B cell (primary cell): ENCODE data around the gene GLIS1. TPM values are rescaled to one million over a fixed set of nuclear protein-coding genes. Genes with fewer than 3 reads are reported as not detected.

ENCODE experiments used
- ATAC-seq: fragments of 200-7000 bp; cut with Tn5 transposase; one replicate; pipeline ENCODE4 v1.10.0; 2021; ENCODE audit warnings: low read depth, mild to moderate bottlenecking, moderate number of reproducible peaks, moderate library complexity
- CTCF ChIA-PET: fragments of 350-600 bp; sonication (Branson Sonifier 250); formaldehyde crosslinking; loops from one replicate; lab custom pipeline; 2021; ENCODE audit warnings: antibody characterized with exemption, inconsistent platforms; lab: Charles Lee
- POLR2A ChIA-PET: fragments of 350-600 bp; sonication (Branson Sonifier 250); formaldehyde crosslinking; loops from one replicate; lab custom pipeline; 2021; ENCODE audit warnings: antibody characterized with exemption; lab: Charles Lee
- DNase-seq: peaks from one replicate; pipeline ENCODE4 v3.0.0; 2013
- H2AFZ ChIP-seq: 2 replicates; pipeline ENCODE4 v1.6.1; 2012; ENCODE audit warnings: mild to moderate bottlenecking, low read depth, low read length; ENCODE audit not compliant: insufficient read depth, poor library complexity, severe bottlenecking
- H3K27ac ChIP-seq, 2 donors: 1 replicate in 1 of 2; 2 replicates in 1 of 2; pipeline ENCODE4 v1.5.1; 2012 to 2013; ENCODE audit warnings: low read length in 2 of 2, mild to moderate bottlenecking in 2 of 2, moderate library complexity in 1 of 2
- H3K27me3 ChIP-seq, 4 experiments: fragments of 200-600 bp in 1 of 4; sonication (generic) in 1 of 4; replicated peaks in 1 of 4; 1 replicate in 2 of 4; 2 replicates in 2 of 4; pipeline versions ENCODE4 v1.6.1 to v1.7.0; 2013 to 2016; ENCODE audit warnings: low read length in 3 of 4, mild to moderate bottlenecking in 2 of 4, mixed read lengths in 1 of 4, moderate library complexity in 1 of 4; ENCODE audit not compliant: insufficient read depth in 4 of 4, control insufficient read depth in 3 of 4; ENCODE audit errors: control extremely low read depth in 1 of 4
- H3K36me3 ChIP-seq, 2 experiments: replicated peaks in 1 of 2; 1 replicate in 1 of 2; 2 replicates in 1 of 2; pipeline versions ENCODE4 v1.6.1 to v1.7.1; 2013; ENCODE audit warnings: low read length in 1 of 2; ENCODE audit not compliant: insufficient read depth in 2 of 2, control insufficient read depth in 1 of 2; ENCODE audit errors: control extremely low read depth in 1 of 2, extremely low read depth in 1 of 2
- H3K4me1 ChIP-seq, 2 donors: fragments of 200-600 bp in 1 of 2; sonication (generic) in 1 of 2; 1 replicate in 1 of 2; 2 replicates in 1 of 2; pipeline versions ENCODE4 v1.5.1 to v1.6.1; 2013 to 2017; ENCODE audit warnings: low read length in 2 of 2; ENCODE audit not compliant: control insufficient read depth in 2 of 2, insufficient read depth in 2 of 2
- H3K4me2 ChIP-seq: replicated peaks from 2 replicates; pipeline ENCODE3; 2012; ENCODE audit warnings: mild to moderate bottlenecking, low read depth, low read length; ENCODE audit not compliant: poor library complexity, severe bottlenecking
- H3K4me3 ChIP-seq, 5 experiments: fragments of 200-600 bp in 1 of 5; sonication (generic) in 1 of 5; 1 replicate in 3 of 5; 2 replicates in 2 of 5; pipeline versions ENCODE4 v1.5.1 to v1.7.0; 2011 to 2016; ENCODE audit warnings: low read length in 4 of 5, mild to moderate bottlenecking in 4 of 5, low read depth in 2 of 5, control low read depth in 1 of 5, moderate library complexity in 1 of 5; ENCODE audit not compliant: insufficient read depth in 1 of 5; ENCODE audit errors: control extremely low read depth in 1 of 5, extremely low read depth in 1 of 5
- H3K79me2 ChIP-seq: fragments of 200-600 bp; sonication (generic); one replicate; pipeline ENCODE4 v1.6.0; 2016; ENCODE audit warnings: low read length; ENCODE audit not compliant: control insufficient read depth, insufficient read depth
- H3K9ac ChIP-seq: fragments of 200-600 bp; sonication (generic); 2 replicates; pipeline ENCODE4 v1.6.1; 2017; ENCODE audit warnings: mild to moderate bottlenecking, low read length, moderate library complexity
- H3K9me3 ChIP-seq, 3 donors: one replicate each; pipeline versions ENCODE4 v1.6.1 to v1.7.1; 2013; ENCODE audit warnings: low read length in 2 of 3; ENCODE audit not compliant: control insufficient read depth in 2 of 3, insufficient read depth in 1 of 3; ENCODE audit errors: control extremely low read depth in 1 of 3
- H4K20me1 ChIP-seq: 2 replicates; pipeline ENCODE4 v1.6.0; 2012; ENCODE audit warnings: mild to moderate bottlenecking, low read length; ENCODE audit not compliant: insufficient read depth, control insufficient read depth, poor library complexity, severe bottlenecking
- H3K27ac Mint-ChIP-seq: one replicate; pipeline ENCODE4 v1.8.0; 2021; ENCODE audit warnings: mixed read lengths
- H3K27me3 Mint-ChIP-seq: one replicate; pipeline ENCODE4 v1.8.0; 2021; ENCODE audit warnings: mixed read lengths
- H3K4me1 Mint-ChIP-seq: one replicate; pipeline ENCODE4 v1.8.0; 2021; ENCODE audit warnings: mixed read lengths
- H3K4me3 Mint-ChIP-seq: one replicate; pipeline ENCODE4 v1.8.0; 2021; ENCODE audit warnings: mixed read lengths
- H3K9me3 Mint-ChIP-seq: one replicate; pipeline ENCODE4 v1.8.0; 2022; ENCODE audit warnings: mixed read lengths; ENCODE audit not compliant: insufficient read depth
- EZH2 ChIP-seq: IDR thresholded peaks from 2 replicates; pipeline ENCODE4 v1.6.1; 2012; ENCODE audit warnings: borderline replicate concordance, low read depth, mild to moderate bottlenecking, moderate library complexity, low read length; ENCODE audit not compliant: insufficient read depth, poor library complexity, severe bottlenecking
- WGBS: methylation state at CpG from one replicate; pipeline ENCODE4 v1.1.5; 2013; ENCODE audit warnings: missing lambda C conversion rate; ENCODE audit not compliant: insufficient coverage; 5-methylcytosine and 5-hydroxymethylcytosine counted together
- intact Hi-C: fragments of 100-400 bp; cut with micrococcal nuclease; formaldehyde crosslinking; loops from one replicate; pipeline ENCODE4 v1.10.0; 2022
- polyA plus RNA-seq: library from polyadenylated mRNA; depleted of rRNA; stranded (reverse); fragments of >200 nt; gene quantifications from 2 replicates; pipeline ENCODE4 v1.2.3, GENCODE V29; 2012
- total RNA-seq, 2 donors: library from RNA; stranded (reverse); fragments of 120-200 nt in 1 of 2; gene quantifications; 1 replicate in 1 of 2; 2 replicates in 1 of 2; pipeline versions ENCODE4 v1.2.3 to v1.2.4, GENCODE V29; 2013 to 2022
- TF ChIP-seq, protein P1 (sequence below): fragments of 200-600 bp; IDR thresholded peaks from one replicate; pipeline ENCODE4 v1.8.0; 2022; ENCODE audit warnings: antibody characterized with exemption, mild to moderate bottlenecking

GLIS1 gene
- total and polyA plus RNA-seq, 2 donors (not counting 1 experiment from before 2014, with no cell fraction given), result not detected

DNA sequence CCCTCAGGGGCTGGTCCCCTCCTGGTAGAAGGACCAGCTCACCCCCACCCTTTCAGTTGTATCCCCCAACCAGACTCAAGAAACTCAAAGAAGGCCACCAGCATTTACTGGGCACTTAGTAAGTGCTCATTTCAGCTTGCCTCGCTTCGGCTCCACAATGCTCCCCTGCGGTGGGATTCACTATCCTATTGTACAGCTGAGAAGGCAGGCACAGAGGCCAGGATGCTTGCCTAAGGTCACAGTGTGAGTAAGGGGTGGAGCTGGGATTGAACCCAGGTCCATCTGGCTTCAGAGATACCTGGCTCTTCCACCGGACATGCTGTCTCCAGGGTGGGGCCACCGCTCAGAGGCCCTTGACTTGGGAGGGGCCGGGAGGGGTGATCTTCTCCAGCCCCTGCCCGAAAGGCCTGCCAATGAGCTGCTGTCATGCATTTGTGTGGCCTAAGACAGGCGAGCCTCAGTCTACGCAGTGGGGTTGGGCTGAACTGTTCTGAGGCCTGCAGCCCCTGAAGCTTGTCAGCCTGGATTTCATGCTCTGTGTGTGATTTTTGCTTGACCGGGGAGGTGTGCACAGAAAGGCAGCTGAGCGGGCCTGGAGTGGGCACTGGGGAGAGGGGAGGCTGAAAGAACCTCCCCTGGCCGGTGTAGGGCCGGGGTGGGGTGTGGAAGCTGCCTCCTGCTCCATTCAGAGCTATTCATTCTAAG is 231.7 kb downstream of the GLIS1 start:
- 97% methylated on average over 12 of the region's 13 CpGs for WGBS
- DNase-seq (no peak), ATAC-seq (no peak)
- H3K27me3 Mint-ChIP-seq, result no peaks in the 10 kb centered on the region
- H4K20me1 ChIP-seq, result no peaks in the 10 kb centered on the region
- no peak overlapping the region for H3K4me3 ChIP-seq
- no peaks in the 10 kb centered on the region for H3K79me2 ChIP-seq
- CTCF ChIA-PET, result no interaction called here
- no peak overlapping the region for H3K4me3 Mint-ChIP-seq
- TF ChIP-seq EZH2, result no peak
- TF ChIP-seq, protein P1, sequence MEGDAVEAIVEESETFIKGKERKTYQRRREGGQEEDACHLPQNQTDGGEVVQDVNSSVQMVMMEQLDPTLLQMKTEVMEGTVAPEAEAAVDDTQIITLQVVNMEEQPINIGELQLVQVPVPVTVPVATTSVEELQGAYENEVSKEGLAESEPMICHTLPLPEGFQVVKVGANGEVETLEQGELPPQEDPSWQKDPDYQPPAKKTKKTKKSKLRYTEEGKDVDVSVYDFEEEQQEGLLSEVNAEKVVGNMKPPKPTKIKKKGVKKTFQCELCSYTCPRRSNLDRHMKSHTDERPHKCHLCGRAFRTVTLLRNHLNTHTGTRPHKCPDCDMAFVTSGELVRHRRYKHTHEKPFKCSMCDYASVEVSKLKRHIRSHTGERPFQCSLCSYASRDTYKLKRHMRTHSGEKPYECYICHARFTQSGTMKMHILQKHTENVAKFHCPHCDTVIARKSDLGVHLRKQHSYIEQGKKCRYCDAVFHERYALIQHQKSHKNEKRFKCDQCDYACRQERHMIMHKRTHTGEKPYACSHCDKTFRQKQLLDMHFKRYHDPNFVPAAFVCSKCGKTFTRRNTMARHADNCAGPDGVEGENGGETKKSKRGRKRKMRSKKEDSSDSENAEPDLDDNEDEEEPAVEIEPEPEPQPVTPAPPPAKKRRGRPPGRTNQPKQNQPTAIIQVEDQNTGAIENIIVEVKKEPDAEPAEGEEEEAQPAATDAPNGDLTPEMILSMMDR, result no peak
- POLR2A ChIA-PET, result no interaction called here
- H3K9ac ChIP-seq, result no peak overlapping the region
- no peaks in the 10 kb centered on the region for H3K9me3 Mint-ChIP-seq
- no peaks in the 10 kb centered on the region for H3K9me3 ChIP-seq
- H2AFZ ChIP-seq, result no peak overlapping the region
- H3K27ac ChIP-seq, result no peak overlapping the region
- H3K36me3 ChIP-seq, result no peaks in the 10 kb centered on the region
- H3K27me3 ChIP-seq, result no peaks in the 10 kb centered on the region
- no peak overlapping the region for H3K27ac Mint-ChIP-seq
- no peaks in the 10 kb centered on the region for H3K4me1 Mint-ChIP-seq
- H3K4me1 ChIP-seq, result no peaks in the 10 kb centered on the region
- no peak overlapping the region for H3K4me2 ChIP-seq
- intact Hi-C loops, result no loop called here

DNA sequence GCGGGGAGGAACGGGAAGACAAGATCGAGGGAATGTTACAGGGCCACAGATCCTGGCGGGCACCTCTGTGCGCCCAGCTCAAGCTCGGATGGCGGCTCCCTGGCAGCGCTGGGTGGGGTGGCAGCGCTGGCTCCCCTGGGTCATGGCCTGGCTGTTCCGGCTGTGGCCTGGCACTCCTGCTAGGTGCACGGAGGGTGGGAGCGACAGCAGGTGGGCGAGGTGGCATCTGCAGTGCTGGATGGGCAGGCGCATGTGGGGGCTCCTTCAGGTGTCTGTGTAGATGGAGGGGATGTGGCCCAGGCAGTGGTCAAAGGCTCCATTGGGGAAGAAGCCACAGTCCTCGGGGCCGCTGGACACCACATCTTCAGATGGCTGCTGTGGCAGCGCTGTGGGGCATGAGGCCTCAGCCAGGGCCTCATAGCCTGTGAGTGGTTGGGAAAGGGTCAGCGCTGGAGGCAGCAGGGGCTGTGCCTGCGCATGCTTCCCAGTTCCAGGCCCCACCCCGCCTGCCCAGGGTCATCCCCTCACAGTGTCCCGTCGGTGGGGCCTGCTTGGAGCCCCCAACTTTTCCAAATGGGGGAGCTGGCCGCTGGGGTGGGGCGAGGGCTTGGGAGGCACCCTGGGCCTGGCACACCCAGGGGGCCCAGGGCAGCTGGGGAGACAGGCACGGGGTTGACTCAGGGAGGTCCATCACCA is 232.5 kb downstream of the GLIS1 start:
- POLR2A ChIA-PET, result no interaction called here
- H3K27ac ChIP-seq, result no peak overlapping the region

More for the DNA sequence above, 232.5 kb downstream of the GLIS1 start:
- H3K27ac Mint-ChIP-seq, result no peak overlapping the region
- Histone ChIP-seq H2AFZ (no peak overlapping the region), H3K9ac (no peak overlapping the region), H3K36me3 (no peaks in the 10 kb centered on the region), H4K20me1 (no peaks in the 10 kb centered on the region), H3K4me1 (no peaks in the 10 kb centered on the region), H3K9me3 (no peaks in the 10 kb centered on the region), H3K4me2 (no peak overlapping the region), H3K4me3 (no peak overlapping the region), H3K27me3 (no peaks in the 10 kb centered on the region), H3K79me2 (no peaks in the 10 kb centered on the region)
- CTCF ChIA-PET, result no interaction called here
- intact Hi-C loops, result no loop called here
- DNase-seq (no peak), ATAC-seq (no peak)
- WGBS, result 93% methylated on average over 24 of the region's 25 CpGs
- no peak overlapping the region for H3K4me3 Mint-ChIP-seq
- H3K4me1 Mint-ChIP-seq, result no peaks in the 10 kb centered on the region
- no peaks in the 10 kb centered on the region for H3K27me3 Mint-ChIP-seq
- TF ChIP-seq EZH2, result no peak
- TF ChIP-seq, protein P1, result no peak
- no peaks in the 10 kb centered on the region for H3K9me3 Mint-ChIP-seq
